T47D (cell line): ENCODE results near the gene ZSCAN25.

Experiments used
- DNase-seq, 2 experiments: peaks; one replicate each; pipeline versions ENCODE4 v3.0.0 to v3.0.0-alpha.2; 2011 to 2012; ENCODE audit warnings: low read depth in 1 of 2, low spot score in 1 of 2
- JUND ChIP-seq: IDR thresholded peaks from 2 replicates; pipeline ENCODE4 v1.6.1; 2012; ENCODE audit warnings: low read depth
- in situ Hi-C: cut with HindIII; loops from 2 replicates; pipeline ENCODE4 v1.10.0; 2016; ENCODE audit warnings: low sequenced_read_pairs, low pct_unique_long_range_greater_than_20kb

The ZSCAN25 gene

DNA sequence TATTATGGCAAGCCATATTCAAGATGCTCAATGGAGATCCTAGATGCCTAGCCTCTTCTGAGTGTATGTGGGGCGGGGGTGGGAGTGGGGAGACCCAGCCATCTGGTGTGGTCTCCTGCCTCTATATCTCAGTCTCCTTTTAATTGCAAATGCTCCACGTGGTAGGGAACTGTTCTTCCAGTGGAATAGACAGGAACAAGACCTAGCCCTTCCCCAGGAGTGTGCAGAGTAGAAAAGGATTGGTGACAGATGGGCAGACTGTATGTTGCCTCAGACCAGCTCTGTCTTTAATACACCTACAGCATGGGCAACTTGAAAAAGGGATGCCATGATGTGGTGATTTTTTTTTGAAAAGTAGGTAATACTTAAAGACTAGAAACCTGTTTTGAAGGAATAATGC lies 50.4 kb downstream of the ZSCAN25 start:
- TF ChIP-seq JUND, result no peak
- no peak for DNase-seq
- in situ Hi-C loops, result no loop called here

DNA sequence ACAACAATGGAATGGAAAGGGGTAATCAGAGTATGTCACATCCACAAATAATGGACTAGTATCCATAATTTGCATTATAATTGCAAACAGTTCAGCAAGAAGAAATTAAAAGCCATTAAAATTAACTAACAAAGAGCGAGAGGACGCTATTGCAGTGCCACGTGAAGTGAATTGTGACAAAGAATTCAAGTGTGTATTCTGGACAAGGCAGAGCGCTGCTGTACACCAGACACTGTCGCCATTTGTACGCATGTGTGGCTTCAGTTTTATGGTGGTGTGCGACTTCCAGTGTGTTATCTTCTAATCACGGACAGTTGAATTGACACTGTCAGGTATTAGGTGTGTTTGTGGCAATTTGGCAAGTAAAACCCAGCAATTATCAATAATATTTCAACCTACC lies 51.8 kb downstream of the ZSCAN25 start:
- DNase-seq, result no peak
- in situ Hi-C loops, result no loop called here
- no peak for TF ChIP-seq JUND

DNA sequence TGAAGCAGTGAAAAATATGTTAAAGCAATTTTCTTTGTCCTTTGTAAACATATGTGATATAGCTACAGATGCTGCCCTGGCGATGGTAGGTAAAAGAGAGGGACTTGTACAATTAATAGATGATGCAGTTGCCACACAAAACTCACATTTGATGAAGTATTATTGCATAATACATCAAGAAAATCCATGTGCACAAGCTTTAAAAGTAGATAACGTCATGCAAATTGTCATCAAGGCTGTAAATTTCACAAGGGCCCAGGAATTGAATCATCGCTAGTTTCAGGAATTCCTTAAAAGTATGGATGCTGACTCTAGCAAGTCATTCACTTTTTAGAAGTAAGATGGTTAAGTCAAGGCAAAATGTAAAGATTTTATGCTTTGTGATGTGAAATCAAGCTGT lies 53.0 kb downstream of the ZSCAN25 start:
- DNase-seq, result no peak
- no peak for TF ChIP-seq JUND
- in situ Hi-C loops, result no loop called here

DNA sequence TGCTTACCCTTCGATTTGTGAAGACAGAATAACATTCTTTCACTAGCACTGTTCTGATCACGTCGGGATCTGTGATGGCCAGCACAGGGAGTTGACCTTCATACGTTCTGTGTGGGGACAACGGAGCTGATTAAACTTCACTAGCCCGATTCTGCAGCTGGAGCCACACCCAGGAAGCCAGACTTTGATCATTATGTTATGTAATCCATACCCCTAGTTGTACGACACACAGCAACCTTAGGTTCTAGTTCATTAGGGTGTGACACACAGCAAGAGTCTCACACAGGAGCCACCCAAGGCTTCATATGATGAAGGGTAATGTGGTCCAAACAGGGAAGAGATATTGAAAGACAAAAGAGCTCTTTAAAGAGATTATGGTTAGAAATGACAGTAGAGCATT lies 55.8 kb downstream of the ZSCAN25 start:
- in situ Hi-C loops, result no loop called here
- TF ChIP-seq JUND, result no peak
- DNase-seq, result no peak

DNA sequence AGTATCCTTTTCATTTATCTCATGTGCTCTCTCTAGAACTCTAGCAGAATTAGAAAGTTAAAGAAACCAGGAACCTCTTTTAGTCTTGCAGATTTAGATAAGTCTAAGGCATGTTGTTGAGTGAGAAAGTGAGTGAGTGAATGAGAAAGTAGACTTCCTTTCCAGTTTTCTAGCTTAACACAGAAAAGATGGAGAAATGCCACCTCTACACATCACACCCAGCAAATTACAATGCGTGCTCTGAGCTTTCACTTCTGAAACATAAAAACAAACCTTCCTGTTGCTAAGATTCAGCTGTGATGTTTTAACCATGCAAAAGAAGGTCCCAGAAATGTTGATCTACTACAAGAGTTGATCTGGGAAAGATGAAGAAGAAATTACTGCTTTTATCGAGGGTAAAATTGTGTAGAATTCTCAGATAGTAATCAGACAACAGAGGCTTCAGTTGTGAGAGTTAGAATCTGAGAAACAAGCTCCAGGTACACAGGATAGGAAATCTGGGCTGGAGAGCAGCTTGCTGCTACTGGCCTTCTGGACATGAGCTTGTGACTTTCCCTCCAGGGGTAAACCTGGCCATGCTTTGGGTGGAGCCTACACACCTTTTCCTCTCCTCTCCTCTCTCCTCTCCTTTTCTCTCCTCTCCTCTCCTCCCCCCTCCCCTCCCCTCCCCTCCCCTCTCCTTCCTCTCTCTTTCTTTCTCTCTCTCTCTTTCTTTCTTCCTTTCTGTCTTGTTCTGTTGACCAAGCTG lies 58.4 kb downstream of the ZSCAN25 start:
- DNase-seq, result no peak
- TF ChIP-seq JUND, result no peak
- in situ Hi-C loops, result no loop called here

DNA sequence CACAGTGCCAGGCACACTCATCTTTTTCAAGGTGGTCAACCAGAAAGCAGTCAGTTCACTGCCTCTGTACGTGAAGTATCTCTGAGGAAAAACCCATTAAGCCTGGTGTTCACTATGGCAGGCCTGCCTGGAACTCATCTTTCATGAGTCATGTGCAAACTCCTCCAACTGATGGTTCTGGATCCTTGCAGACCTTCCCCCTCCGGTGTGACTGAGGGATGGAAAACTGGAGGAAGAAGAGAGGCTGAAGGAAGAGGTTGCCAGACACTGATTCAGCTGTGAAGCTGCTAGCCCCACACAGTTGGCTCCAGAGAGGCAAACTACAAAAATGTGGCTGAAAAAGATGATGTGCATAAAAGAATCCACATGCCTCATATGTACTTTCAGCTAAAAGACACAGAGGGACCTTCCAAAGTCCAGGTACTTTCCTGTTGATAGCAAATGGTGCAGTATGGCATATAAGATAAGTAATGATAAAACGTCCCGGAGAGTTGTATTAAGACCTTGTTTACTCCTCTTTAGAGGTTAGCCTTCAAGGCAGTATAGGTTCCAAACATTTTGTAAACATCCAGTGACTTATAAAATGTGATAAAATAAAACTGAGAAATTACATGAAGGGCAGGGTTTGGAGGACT lies 60.4 kb downstream of the ZSCAN25 start:
- in situ Hi-C loops, result no loop called here
- no peak for DNase-seq
- no peak for TF ChIP-seq JUND

DNA sequence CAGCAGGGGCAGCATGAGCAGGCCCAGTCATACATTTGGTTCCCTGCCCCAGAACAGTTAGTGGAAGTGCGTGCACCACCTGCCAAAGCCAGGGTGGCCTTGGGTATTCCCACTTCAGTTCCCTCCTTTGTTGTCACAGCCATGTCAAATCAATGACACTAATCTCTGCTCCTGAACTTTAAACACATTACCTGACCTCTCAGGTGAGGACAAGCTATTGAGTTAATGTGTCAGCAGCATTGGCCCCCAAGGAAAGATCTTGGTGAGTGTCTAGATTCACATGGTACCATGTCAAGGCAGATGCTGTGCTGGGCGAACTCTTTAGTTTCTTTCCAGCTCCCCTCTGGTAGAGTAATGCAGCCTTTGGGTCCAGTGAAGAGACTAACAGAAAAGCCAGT lies 60.9 kb downstream of the ZSCAN25 start:
- no peak for TF ChIP-seq JUND
- DNase-seq, result no peak
- in situ Hi-C loops, result no loop called here

DNA sequence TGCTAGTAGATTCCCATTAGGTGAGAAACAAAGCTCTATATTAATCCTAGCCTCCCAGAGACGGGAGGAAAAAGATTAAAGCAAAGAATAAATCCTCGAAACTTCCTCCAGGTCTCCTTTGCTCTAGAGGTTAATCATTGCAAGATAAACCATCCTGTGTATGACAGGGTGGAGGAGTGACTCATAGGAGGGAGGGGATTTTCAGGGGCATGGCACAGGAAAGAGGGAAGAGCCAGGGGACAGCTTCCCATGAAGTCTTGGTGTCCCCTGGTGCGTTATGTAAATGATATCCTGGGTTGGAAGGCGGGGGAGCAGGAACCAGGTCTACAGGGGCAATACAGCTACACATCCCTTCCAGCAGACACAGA lies 62.3 kb downstream of the ZSCAN25 start:
- DNase-seq, result no peak
- in situ Hi-C loops, result no loop called here
- no peak for TF ChIP-seq JUND

DNA sequence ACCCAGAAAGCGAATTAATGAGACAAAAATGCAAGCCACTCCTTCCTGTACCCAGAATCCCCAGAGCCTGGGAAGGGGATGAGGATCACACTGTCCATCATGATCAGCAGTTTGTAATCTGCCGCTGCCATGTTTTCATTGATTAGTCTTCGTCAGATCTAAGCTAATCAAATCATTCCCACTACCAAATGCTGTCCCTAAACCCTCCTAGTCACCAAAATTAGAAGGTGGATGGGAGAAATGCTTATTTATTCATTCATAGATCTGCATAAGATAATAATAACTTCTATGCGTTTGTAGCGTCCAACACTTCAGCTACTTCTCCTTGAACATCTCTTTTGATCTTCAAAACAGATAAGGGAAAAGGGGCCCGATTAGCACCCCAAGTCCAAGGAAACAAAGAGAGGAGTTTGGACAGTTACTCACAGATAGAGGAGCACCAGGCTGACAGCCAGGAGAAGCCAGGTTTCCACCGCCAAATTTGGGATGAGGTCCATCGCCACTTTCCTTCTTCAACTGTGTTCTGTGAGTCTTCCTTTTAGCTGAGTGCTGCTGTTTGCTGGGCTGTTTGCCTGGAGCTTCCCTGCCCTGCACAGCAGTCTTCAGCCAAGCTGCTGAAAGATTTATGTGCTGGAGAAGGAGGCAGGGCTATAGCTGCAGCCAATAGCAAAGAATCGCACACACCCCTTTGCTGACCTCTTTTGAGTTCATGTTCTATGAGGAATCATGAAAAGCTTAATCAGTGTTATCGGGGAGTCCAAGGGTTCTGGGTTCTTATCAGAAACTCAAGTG lies 62.9 kb downstream of the ZSCAN25 start, which contains the start of gene CYP3A5:
Gene CYP3A5 (minus strand): TSS at position 597 of the 792 bp plus-strand sequence. CDS start 100 bp downstream, at position 497.
- DNase-seq, result peak in 1 of 2 experiments; percentile 9
- TF ChIP-seq JUND, result no peak
- in situ Hi-C loops, result no loop called here
